Suprapubic skin (tissue), 3 donors: ENCODE results near the gene EIPR1.

Experiments
- CTCF ChIP-seq, 2 donors: fragments of 200-600 bp in 1 of 2; fragments of 450-650 bp in 1 of 2; sonication (generic) in 1 of 2; IDR thresholded peaks; one replicate each; pipeline ENCODE4 v1.5.1; 2016 to 2019; ENCODE audit warnings: antibody characterized with exemption in 2 of 2, mild to moderate bottlenecking in 1 of 2, moderate library complexity in 1 of 2
- POLR2AphosphoS5 ChIP-seq, 3 donors: sonication (generic); formaldehyde crosslinking; IDR thresholded peaks; one replicate each; pipeline ENCODE4 v1.6.1; 2017; ENCODE audit warnings: antibody characterized with exemption in 3 of 3

- no peak for TF ChIP-seq CTCF (IDR thresholded peaks at IDR 0.05)
- TF ChIP-seq POLR2AphosphoS5 (IDR thresholded peaks at IDR 0.05): no peak
Observed at GRCh38 chr2:3414133-3414860, 36.7 kb upstream of the EIPR1 start.
